HFFc6 (cell line): ENCODE results near the gene NBPF11. TPM values are rescaled to one million over a fixed set of nuclear protein-coding genes. Genes with fewer than 3 reads are reported as not detected.
"Not testable (repeated sequence)": the region's sequence is repeated elsewhere in the genome, so short reads cannot be mapped to it uniquely, and the experiment has no call there.

ENCODE experiments used
- DNase-seq: peaks from one replicate; pipeline ENCODE4 v3.0.0-alpha.2; 2018
- H3K27ac Mint-ChIP-seq: 2 replicates; pipeline ENCODE4 v1.8.0; 2020; ENCODE audit warnings: mild to moderate bottlenecking, mixed read lengths
- H3K27me3 Mint-ChIP-seq: 2 replicates; pipeline ENCODE4 v1.8.0; 2021; ENCODE audit warnings: mild to moderate bottlenecking, moderate library complexity, mixed read lengths; ENCODE audit not compliant: insufficient read depth
- H3K36me3 Mint-ChIP-seq: 2 replicates; pipeline ENCODE4 v1.8.0; 2021; ENCODE audit warnings: low read depth, mixed read lengths
- H3K4me1 Mint-ChIP-seq: 2 replicates; pipeline ENCODE4 v1.8.0; 2020; ENCODE audit warnings: low read depth, mixed read lengths
- H3K4me3 Mint-ChIP-seq: 2 replicates; pipeline ENCODE4 v1.8.0; 2020; ENCODE audit warnings: mild to moderate bottlenecking, moderate library complexity, mixed read lengths
- H3K9me3 Mint-ChIP-seq: 2 replicates; pipeline ENCODE4 v1.8.0; 2020; ENCODE audit warnings: mild to moderate bottlenecking, mixed read lengths
- CTCF ChIP-seq: fragments of 200-600 bp; sonication (generic); IDR thresholded peaks from 2 replicates; pipeline ENCODE4 v1.5.0; 2021; ENCODE audit warnings: antibody characterized with exemption, mild to moderate bottlenecking
- long read RNA-seq: library from polyadenylated mRNA; unstranded; transcript quantifications from one replicate; pipeline ENCODE4 v2.0.0, GENCODE V29; 2019
- total RNA-seq, 6 experiments: library from RNA; stranded (reverse); fragmentation: NEBNext Ultra II Directional; extraction: Animal tissue kit (Norgen Biotek cat#: 25700); gene quantifications; 2 replicates in 1 of 6; 3 replicates in 5 of 6; pipeline ENCODE4 v1.2.3, GENCODE V29; 2021

NBPF11 gene
- total RNA-seq: 1 to 10 TPM; 3.5 to 4.9 (median 4.1) TPM
- long read RNA-seq, partial matches to known transcripts: 2 of 5 reads
- long read RNA-seq, other reads (novel, unspliced or antisense): 3 of 5 reads

GRCh38 chr1:148151911-148152656, at the start of gene NBPF11:
Gene NBPF11, minus strand, starts transcription at chr1:148152281. Its CDS starts 25,278 bp downstream, at chr1:148127003.
- Mint-ChIP-seq H3K27ac (peak within 1 kb of the TSS; percentile 92), H3K4me3 (peak within 1 kb of the TSS; percentile 97)
- not testable (repeated sequence) for H3K4me1 Mint-ChIP-seq, H3K36me3 Mint-ChIP-seq, H3K27me3 Mint-ChIP-seq, H3K9me3 Mint-ChIP-seq
- DNase-seq: peak; percentile 79

- H3K36me3 Mint-ChIP-seq, H3K27ac Mint-ChIP-seq, DNase-seq, H3K27me3 Mint-ChIP-seq, H3K9me3 Mint-ChIP-seq, H3K4me3 Mint-ChIP-seq, H3K4me1 Mint-ChIP-seq: not testable (repeated sequence)
Measured at GRCh38 chr1:148197396-148197795, 45.3 kb upstream of the NBPF11 start.

- H3K9me3 Mint-ChIP-seq, H3K4me3 Mint-ChIP-seq, H3K4me1 Mint-ChIP-seq, H3K27ac Mint-ChIP-seq, H3K27me3 Mint-ChIP-seq, H3K36me3 Mint-ChIP-seq, DNase-seq: not testable (repeated sequence)
Measured at GRCh38 chr1:148196949-148197348, 44.9 kb upstream of the NBPF11 start.

- not testable (repeated sequence) for H3K36me3 Mint-ChIP-seq, H3K4me3 Mint-ChIP-seq, H3K27me3 Mint-ChIP-seq, DNase-seq, H3K27ac Mint-ChIP-seq, H3K9me3 Mint-ChIP-seq, H3K4me1 Mint-ChIP-seq
Measured at GRCh38 chr1:148195115-148195514, 43.0 kb upstream of the NBPF11 start.

- not testable (repeated sequence) for H3K9me3 Mint-ChIP-seq, H3K27ac Mint-ChIP-seq, DNase-seq, H3K4me3 Mint-ChIP-seq, H3K4me1 Mint-ChIP-seq, H3K36me3 Mint-ChIP-seq, H3K27me3 Mint-ChIP-seq
Measured at GRCh38 chr1:148188768-148189167, 36.7 kb upstream of the NBPF11 start.

- H3K27me3 Mint-ChIP-seq, H3K4me1 Mint-ChIP-seq, DNase-seq, H3K9me3 Mint-ChIP-seq, H3K36me3 Mint-ChIP-seq, H3K4me3 Mint-ChIP-seq, H3K27ac Mint-ChIP-seq: not testable (repeated sequence)
Measured at GRCh38 chr1:148178682-148179081, 26.6 kb upstream of the NBPF11 start.

- not testable (repeated sequence) for H3K27me3 Mint-ChIP-seq, H3K4me1 Mint-ChIP-seq, DNase-seq, H3K36me3 Mint-ChIP-seq, H3K27ac Mint-ChIP-seq, H3K4me3 Mint-ChIP-seq, H3K9me3 Mint-ChIP-seq
Measured at GRCh38 chr1:148175414-148175813, 23.3 kb upstream of the NBPF11 start.

GRCh38 chr1:148171995-148172394, 19.9 kb upstream of the NBPF11 start:
- H3K27ac Mint-ChIP-seq: not testable (repeated sequence)

GRCh38 chr1:148166558-148167492, 14.7 kb upstream of the NBPF11 start:
- peaks cover 2% of the 10 kb centered on the region for H3K27me3 Mint-ChIP-seq
- no peak for DNase-seq
- H3K27ac Mint-ChIP-seq: no peak overlapping the region
- no peaks in the 10 kb centered on the region for H3K9me3 Mint-ChIP-seq
- TF ChIP-seq CTCF: no peak
- no peaks in the 10 kb centered on the region for H3K4me1 Mint-ChIP-seq
- no peak overlapping the region for H3K4me3 Mint-ChIP-seq
- no peaks in the 10 kb centered on the region for H3K36me3 Mint-ChIP-seq

More at GRCh38 chr1:148171995-148172394, 19.9 kb upstream of the NBPF11 start:
- not testable (repeated sequence) for H3K36me3 Mint-ChIP-seq, DNase-seq, H3K27me3 Mint-ChIP-seq, H3K9me3 Mint-ChIP-seq, H3K4me3 Mint-ChIP-seq, H3K4me1 Mint-ChIP-seq
